Activated T-helper 1 cell treated with anti-CD3 and anti-CD28 coated beads, Interleukin-2, amount 50 U/mL, for 16 hours (primary cell): ENCODE measurements around the gene ELP2.
"Not testable (repeated sequence)": the region's sequence is repeated elsewhere in the genome, so short reads cannot be mapped to it uniquely, and the experiment has no call there.

Source experiments
- DNase-seq, 2 donors: peaks; one replicate each; pipeline ENCODE4 v3.0.0-alpha.2; 2020; ENCODE audit warnings: low read depth in 1 of 2, low spot score in 1 of 2

ELP2 gene

GRCh38 chr18:36187826-36188721 is 58.4 kb downstream of the ELP2 start:
- no peak for DNase-seq

GRCh38 chr18:36188916-36189315 is 59.2 kb downstream of the ELP2 start:
- no peak for DNase-seq

GRCh38 chr18:36189486-36189885 is 59.8 kb downstream of the ELP2 start:
- DNase-seq, result no peak

GRCh38 chr18:36191286-36191685 is 61.6 kb downstream of the ELP2 start:
- no peak for DNase-seq

- DNase-seq, result no peak
Measured at GRCh38 chr18:36191711-36192110, 62.0 kb downstream of the ELP2 start.

GRCh38 chr18:36194600-36195315 is 65.1 kb downstream of the ELP2 start:
- no peak for DNase-seq

GRCh38 chr18:36195427-36196122 is 65.9 kb downstream of the ELP2 start:
- DNase-seq, result no peak

- DNase-seq, result no peak
Measured at GRCh38 chr18:36196238-36196995, 66.7 kb downstream of the ELP2 start.

GRCh38 chr18:36197511-36198166 is 67.9 kb downstream of the ELP2 start:
- DNase-seq, result no peak

GRCh38 chr18:36199691-36200295 is 70.1 kb downstream of the ELP2 start:
- DNase-seq, result no peak

- DNase-seq, result no peak
Measured at GRCh38 chr18:36200354-36200771, 70.7 kb downstream of the ELP2 start.

- DNase-seq, result no peak
Measured at GRCh38 chr18:36201765-36202164, 72.1 kb downstream of the ELP2 start.

- no peak for DNase-seq
Measured at GRCh38 chr18:36203360-36203895, 73.7 kb downstream of the ELP2 start.

- no peak for DNase-seq
Measured at GRCh38 chr18:36205166-36205565, 75.5 kb downstream of the ELP2 start.

GRCh38 chr18:36207303-36207702 is 77.6 kb downstream of the ELP2 start:
- no peak for DNase-seq

- DNase-seq, result not testable (repeated sequence)
Measured at GRCh38 chr18:36207969-36208368, 78.3 kb downstream of the ELP2 start.

- no peak for DNase-seq
Measured at GRCh38 chr18:36211612-36212065, 81.9 kb downstream of the ELP2 start.

- no peak for DNase-seq
Measured at GRCh38 chr18:36212301-36213171, 82.8 kb downstream of the ELP2 start.

- no peak for DNase-seq
Measured at GRCh38 chr18:36214811-36215210, 85.1 kb downstream of the ELP2 start.
